ENCODE data around the gene CACNA1G. TPM values are rescaled to one million over a fixed set of nuclear protein-coding genes. Genes with fewer than 3 reads are reported as not detected.
A peak's percentile ranks its signal among the peaks of the same experiment; 100 is the strongest.

CACNA1G gene
- total RNA-seq, 1 donor from 2014 or later: 0.27 TPM

GRCh38 chr17:50620858-50621257, 60.3 kb downstream of the CACNA1G start:
- Mint-ChIP-seq H3K9me3 (ENCODE audit: unreplicated experiment) (no peaks in the 10 kb centered on the region), H3K4me1 (ENCODE audit: low read depth, unreplicated experiment) (peaks cover 15% of the 10 kb centered on the region), H3K27me3 (ENCODE audit: low read depth, unreplicated experiment) (peaks cover 39% of the 10 kb centered on the region), H3K27ac (ENCODE audit: unreplicated experiment) (no peak overlapping the region), H3K36me3 (ENCODE audit: low read depth, unreplicated experiment) (no peaks in the 10 kb centered on the region), H3K4me3 (ENCODE audit: unreplicated experiment) (no peak overlapping the region)
- no peaks in the 10 kb centered on the region for H3K4me1 ChIP-seq (ENCODE audit: insufficient read depth, low read length)
- H3K9ac ChIP-seq (ENCODE audit: low read length): no peak overlapping the region
- no peak for FAIRE-seq
- no peak overlapping the region for H3K4me2 ChIP-seq (ENCODE audit: low read length)
- H4K20me1 ChIP-seq (ENCODE audit: insufficient read depth, low read length): no peaks in the 10 kb centered on the region
- no peak overlapping the region for H3K27ac ChIP-seq (ENCODE audit: low read depth, low read length)
- no peak overlapping the region for H3K4me3 ChIP-seq (ENCODE audit: insufficient read depth, low read depth, low read length)
- no peak for TF ChIP-seq EZH2 (IDR thresholded peaks at IDR 0.05; ENCODE audit: insufficient read depth, low read length)
- TF ChIP-seq, protein P1, sequence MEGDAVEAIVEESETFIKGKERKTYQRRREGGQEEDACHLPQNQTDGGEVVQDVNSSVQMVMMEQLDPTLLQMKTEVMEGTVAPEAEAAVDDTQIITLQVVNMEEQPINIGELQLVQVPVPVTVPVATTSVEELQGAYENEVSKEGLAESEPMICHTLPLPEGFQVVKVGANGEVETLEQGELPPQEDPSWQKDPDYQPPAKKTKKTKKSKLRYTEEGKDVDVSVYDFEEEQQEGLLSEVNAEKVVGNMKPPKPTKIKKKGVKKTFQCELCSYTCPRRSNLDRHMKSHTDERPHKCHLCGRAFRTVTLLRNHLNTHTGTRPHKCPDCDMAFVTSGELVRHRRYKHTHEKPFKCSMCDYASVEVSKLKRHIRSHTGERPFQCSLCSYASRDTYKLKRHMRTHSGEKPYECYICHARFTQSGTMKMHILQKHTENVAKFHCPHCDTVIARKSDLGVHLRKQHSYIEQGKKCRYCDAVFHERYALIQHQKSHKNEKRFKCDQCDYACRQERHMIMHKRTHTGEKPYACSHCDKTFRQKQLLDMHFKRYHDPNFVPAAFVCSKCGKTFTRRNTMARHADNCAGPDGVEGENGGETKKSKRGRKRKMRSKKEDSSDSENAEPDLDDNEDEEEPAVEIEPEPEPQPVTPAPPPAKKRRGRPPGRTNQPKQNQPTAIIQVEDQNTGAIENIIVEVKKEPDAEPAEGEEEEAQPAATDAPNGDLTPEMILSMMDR (IDR thresholded peaks at IDR 0.05; ENCODE audit: insufficient read depth, low read depth, low read length): no peak
- no peaks in the 10 kb centered on the region for H3K36me3 ChIP-seq (ENCODE audit: insufficient read depth, low read length)
- H2AFZ ChIP-seq (ENCODE audit: low read depth, low read length): no peak overlapping the region
- no peaks in the 10 kb centered on the region for H3K9me3 ChIP-seq (ENCODE audit: insufficient read depth, low read depth, low read length)
- DNase-seq (ENCODE audit: low read depth): no peak
- peaks cover 3% of the 10 kb centered on the region for H3K27me3 ChIP-seq (ENCODE audit: insufficient read depth, low read length)
- no peaks in the 10 kb centered on the region for H3K79me2 ChIP-seq (ENCODE audit: insufficient read depth, low read length)

DNA sequence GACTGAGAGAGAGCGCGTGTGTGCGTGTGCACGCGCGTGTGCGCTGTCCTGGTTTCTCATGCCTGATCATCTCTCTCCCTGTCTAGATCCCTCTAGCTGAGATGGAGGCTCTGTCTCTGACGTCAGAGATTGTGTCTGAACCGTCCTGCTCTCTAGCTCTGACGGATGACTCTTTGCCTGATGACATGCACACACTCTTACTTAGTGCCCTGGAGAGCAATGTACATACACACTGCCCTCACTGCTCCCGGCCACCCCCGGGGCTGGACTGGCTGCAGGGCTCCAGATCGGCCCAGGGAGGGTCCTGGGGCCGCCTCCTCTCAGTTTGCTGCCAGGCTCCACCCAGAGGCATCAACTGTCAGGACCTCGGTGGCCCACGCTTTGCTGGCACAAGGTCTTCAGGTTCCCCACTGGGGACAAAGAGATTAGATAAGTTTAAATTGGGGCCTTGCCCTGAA, 61.1 kb downstream of the CACNA1G start:
- FAIRE-seq (no peak), DNase-seq (ENCODE audit: low read depth) (peak; percentile 31)
- Histone ChIP-seq H3K9ac (ENCODE audit: low read length) (no peak overlapping the region), H3K27ac (ENCODE audit: low read depth, low read length) (no peak overlapping the region), H3K4me3 (ENCODE audit: insufficient read depth, low read depth, low read length) (no peak overlapping the region), H3K79me2 (ENCODE audit: insufficient read depth, low read length) (no peaks in the 10 kb centered on the region), H3K4me2 (ENCODE audit: low read length) (no peak overlapping the region), H3K27me3 (ENCODE audit: insufficient read depth, low read length) (peaks cover 3% of the 10 kb centered on the region), H4K20me1 (ENCODE audit: insufficient read depth, low read length) (no peaks in the 10 kb centered on the region), H3K4me1 (ENCODE audit: insufficient read depth, low read length) (no peaks in the 10 kb centered on the region), H2AFZ (ENCODE audit: low read depth, low read length) (peak overlapping the region; percentile 52), H3K36me3 (ENCODE audit: insufficient read depth, low read length) (no peaks in the 10 kb centered on the region), H3K9me3 (ENCODE audit: insufficient read depth, low read depth, low read length) (no peaks in the 10 kb centered on the region)
- H3K27ac Mint-ChIP-seq (ENCODE audit: unreplicated experiment): peak overlapping the region; percentile 2
- no peak for TF ChIP-seq EZH2 (IDR thresholded peaks at IDR 0.05; ENCODE audit: insufficient read depth, low read length)
- TF ChIP-seq, protein P1 (IDR thresholded peaks at IDR 0.05; ENCODE audit: insufficient read depth, low read depth, low read length): no peak
- H3K4me1 Mint-ChIP-seq (ENCODE audit: low read depth, unreplicated experiment): peaks cover 15% of the 10 kb centered on the region
- H3K4me3 Mint-ChIP-seq (ENCODE audit: unreplicated experiment): no peak overlapping the region
- no peaks in the 10 kb centered on the region for H3K36me3 Mint-ChIP-seq (ENCODE audit: low read depth, unreplicated experiment)
- H3K27me3 Mint-ChIP-seq (ENCODE audit: low read depth, unreplicated experiment): peaks cover 35% of the 10 kb centered on the region
- no peaks in the 10 kb centered on the region for H3K9me3 Mint-ChIP-seq (ENCODE audit: unreplicated experiment)

- H3K9me3 Mint-ChIP-seq (ENCODE audit: unreplicated experiment): no peaks in the 10 kb centered on the region
- Histone ChIP-seq H3K4me3 (ENCODE audit: insufficient read depth, low read depth, low read length) (no peak overlapping the region), H3K27ac (ENCODE audit: low read depth, low read length) (no peak overlapping the region), H3K9ac (ENCODE audit: low read length) (no peak overlapping the region), H3K4me1 (ENCODE audit: insufficient read depth, low read length) (no peaks in the 10 kb centered on the region), H3K79me2 (ENCODE audit: insufficient read depth, low read length) (no peaks in the 10 kb centered on the region), H3K27me3 (ENCODE audit: insufficient read depth, low read length) (peaks cover 6% of the 10 kb centered on the region), H2AFZ (ENCODE audit: low read depth, low read length) (no peak overlapping the region), H3K9me3 (ENCODE audit: insufficient read depth, low read depth, low read length) (no peaks in the 10 kb centered on the region), H4K20me1 (ENCODE audit: insufficient read depth, low read length) (no peaks in the 10 kb centered on the region), H3K36me3 (ENCODE audit: insufficient read depth, low read length) (no peaks in the 10 kb centered on the region), H3K4me2 (ENCODE audit: low read length) (no peak overlapping the region)
- FAIRE-seq (no peak), DNase-seq (ENCODE audit: low read depth) (no peak)
- H3K36me3 Mint-ChIP-seq (ENCODE audit: low read depth, unreplicated experiment): no peaks in the 10 kb centered on the region
- peaks cover 37% of the 10 kb centered on the region for H3K27me3 Mint-ChIP-seq (ENCODE audit: low read depth, unreplicated experiment)
- no peak overlapping the region for H3K27ac Mint-ChIP-seq (ENCODE audit: unreplicated experiment)
- TF ChIP-seq, protein P1 (IDR thresholded peaks at IDR 0.05; ENCODE audit: insufficient read depth, low read depth, low read length): no peak
- no peak for TF ChIP-seq EZH2 (IDR thresholded peaks at IDR 0.05; ENCODE audit: insufficient read depth, low read length)
- no peak overlapping the region for H3K4me3 Mint-ChIP-seq (ENCODE audit: unreplicated experiment)
- H3K4me1 Mint-ChIP-seq (ENCODE audit: low read depth, unreplicated experiment): peaks cover 13% of the 10 kb centered on the region
Measured at GRCh38 chr17:50624321-50624934, 63.9 kb downstream of the CACNA1G start.
